NCI-H128 (cell line): Measurements from ENCODE around the gene DENND5B.
A peak's percentile ranks its signal among the peaks of the same experiment; 100 is the strongest.
"Not testable (repeated sequence)": the region's sequence is repeated elsewhere in the genome, so short reads cannot be mapped to it uniquely, and the experiment has no call there.

Experiments
- DNase-seq: peaks from one replicate; lab custom pipeline; 2025; ENCODE audit not compliant: unreplicated experiment; lab: John Stamatoyannopoulos, UW

The DENND5B gene

DNA sequence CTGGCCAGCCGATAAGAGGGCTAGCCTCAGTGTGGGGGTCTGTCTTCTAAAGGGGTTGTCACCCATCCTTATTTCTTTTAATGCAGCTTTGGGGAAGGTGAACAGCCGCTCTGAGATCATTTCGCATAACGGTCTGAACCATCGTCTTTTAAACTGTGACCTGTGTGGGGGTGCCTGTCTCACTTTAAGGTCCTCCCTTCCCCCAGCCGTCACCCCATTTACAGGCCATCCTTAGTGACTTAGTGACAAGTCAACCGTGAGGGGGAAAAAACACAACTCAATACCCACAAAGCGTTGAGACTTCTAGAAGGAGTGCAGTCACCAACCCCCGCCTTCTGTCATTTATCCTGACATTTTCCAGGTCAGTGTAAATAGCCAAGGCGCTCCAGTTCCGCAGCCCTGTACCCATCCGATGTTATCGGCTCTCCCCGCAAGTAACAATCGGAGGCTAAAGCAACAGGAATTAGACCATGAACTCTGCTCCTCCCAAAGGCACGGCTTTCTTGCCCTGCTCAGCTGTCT, 505 bp upstream of the DENND5B start:
- no peak for DNase-seq

DNA sequence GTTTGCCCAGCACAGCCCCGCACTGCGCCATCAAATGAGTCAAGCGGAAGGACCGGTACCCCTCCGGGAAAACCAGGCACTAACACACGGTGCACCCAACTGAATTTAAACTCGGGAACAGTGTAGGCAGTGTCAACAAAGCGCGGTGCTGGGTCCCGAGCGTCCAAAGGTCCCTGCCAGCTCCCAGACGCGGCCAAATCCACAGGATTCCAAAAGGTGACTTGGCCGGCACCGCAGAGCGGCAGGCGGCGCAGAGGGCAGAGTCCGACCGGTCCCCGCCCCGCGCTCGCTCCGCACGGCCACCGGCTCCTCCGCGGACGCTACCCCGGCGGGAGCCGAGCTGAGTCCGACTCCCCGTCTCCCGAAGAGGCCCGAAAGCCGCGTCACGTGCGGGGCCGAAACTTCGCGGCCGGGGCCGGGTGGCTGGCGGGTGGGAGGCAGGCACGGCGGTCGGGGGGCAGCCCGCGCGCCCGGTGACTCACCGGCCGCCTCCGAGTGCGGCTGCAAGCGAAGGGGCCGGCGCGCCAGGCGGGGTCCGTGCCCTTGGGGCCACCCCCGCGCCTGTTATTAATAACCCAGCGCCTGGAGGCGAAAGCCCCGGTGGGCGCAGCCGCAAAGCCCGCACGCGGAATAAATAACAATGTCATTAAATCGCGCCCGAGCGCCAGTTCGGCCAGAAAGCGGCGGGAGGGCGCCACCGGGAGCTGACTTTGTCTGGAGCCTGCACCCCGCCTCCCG, 863 bp downstream of the DENND5B start:
- peak; percentile 54 for DNase-seq

DNA sequence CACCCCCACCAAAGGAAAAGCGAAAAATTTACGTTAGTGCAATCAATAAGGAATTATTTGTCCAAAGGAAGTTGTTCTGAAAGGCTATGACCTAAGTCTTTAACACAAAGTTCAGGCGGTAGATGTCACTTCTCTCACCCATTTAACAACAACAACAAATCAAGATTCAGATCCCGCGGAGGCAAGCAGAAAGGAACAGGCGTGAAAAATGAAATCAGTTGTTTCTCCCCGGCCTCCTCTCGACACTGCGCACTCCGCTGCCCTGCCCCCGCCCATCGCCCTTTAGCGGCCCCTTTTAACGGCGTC, 1.4 kb downstream of the DENND5B start:
- DNase-seq = no peak

DNA sequence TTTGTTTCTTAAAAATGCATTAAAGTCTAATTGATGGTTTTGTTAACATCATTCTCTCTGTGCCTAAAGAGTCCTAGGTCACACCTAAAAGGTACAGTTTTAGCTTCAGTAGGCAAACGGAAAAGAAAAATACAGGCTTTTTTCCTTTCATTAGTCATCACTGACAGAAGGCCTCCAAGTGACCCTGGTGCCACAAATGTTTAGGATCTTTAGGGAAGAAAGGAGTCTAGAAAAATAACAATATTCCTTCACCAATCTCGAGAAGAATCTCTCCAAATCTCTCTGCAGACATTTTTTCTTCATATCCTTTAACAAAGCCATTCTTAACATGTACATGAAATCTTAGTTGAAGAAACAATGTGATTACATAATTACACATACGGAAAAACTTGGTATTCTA, 2.0 kb downstream of the DENND5B start:
- DNase-seq = no peak

DNA sequence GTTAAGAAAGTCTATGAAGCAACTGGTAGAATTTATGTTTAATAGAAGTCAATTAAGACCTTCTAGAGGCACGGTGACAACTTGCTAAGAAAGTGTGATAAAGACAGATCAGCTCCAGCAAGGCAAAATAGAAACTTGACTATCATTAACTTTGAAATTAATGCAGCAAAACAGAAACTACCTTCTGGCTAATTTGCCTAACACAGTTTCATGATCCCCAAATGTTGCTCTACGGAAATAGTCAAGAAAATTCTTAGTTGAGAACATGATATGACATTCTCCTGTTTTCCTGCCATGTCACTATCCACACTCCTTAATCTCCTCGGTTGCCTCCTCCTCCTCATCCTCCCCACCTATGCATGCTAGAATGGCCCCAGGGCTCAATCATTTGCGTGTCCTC, 4.2 kb downstream of the DENND5B start:
- DNase-seq = no peak

DNA sequence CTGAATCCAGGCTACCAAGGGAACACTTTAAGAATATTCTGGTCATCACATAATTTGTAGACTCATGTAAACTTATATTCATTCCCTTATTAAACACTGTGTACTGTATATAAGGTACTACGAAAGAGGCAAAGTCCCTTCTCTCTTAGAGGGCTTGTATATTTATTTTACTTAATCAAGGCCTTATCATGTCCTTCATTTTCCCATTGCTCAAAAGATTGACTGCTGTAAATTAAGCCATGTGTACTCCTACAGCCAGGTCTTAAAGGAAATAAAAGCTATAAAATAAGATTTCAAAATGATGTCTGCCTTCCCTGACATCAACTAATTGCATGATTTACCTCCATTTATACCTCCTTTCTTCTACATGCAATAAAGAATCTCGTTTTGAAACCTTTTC, 5.0 kb downstream of the DENND5B start:
- DNase-seq = no peak

DNA sequence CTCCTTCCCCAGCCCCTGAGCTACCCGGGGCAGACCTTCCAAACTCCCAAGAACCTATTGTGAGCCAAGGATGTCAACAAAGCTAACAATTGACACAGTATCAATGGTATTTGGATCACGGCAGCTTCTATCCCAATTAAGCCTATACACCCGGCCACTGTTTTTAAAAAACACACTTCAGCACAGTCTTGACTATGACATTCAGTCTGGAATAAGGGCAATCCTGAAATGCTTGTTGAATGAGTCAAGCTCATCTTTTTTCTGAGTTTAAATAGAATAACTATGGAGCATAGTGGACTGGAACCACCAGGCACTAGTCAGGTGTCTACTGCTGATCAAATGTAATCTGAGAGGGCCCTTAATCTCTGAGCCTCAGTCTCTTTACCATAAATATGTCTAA, 5.7 kb downstream of the DENND5B start:
- DNase-seq = no peak

DNA sequence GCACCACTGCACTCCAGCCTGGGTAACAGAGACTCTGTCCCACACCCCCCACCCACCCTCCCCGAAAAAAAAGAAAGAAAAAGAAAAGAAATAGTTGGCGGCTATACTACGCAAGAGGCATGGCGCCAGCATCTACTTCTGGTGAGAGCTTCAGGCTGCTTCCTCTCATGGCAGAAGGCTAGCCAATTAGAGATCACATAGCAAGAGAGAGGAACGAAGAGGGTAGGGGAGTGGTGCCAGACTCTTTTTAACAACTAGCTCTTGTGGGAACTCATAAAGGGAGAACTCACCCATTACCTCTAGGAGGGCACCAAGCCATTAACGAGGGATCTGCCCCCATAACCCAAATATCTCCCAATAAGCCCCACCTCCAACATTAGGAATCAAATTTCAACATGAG, 6.2 kb downstream of the DENND5B start:
- DNase-seq = no peak

DNA sequence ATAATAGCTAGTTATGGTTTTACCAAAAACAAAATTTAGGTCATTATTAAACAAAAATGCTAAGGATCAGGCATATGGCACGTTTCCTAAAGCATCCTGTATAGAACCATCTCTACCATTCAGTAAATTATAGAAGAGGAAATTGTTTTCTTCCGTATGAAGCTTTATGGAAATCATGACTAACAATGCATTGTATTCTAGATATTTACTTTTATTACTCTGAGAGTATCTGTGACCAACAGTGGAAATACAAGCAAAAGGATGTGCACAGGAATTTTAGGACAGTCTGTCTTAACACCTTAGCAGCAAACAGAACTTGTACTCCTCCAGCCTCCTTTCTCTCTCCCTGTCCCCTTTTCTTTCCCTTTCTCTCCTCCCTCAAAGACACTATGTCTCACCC, 7.1 kb downstream of the DENND5B start:
- no peak for DNase-seq

DNA sequence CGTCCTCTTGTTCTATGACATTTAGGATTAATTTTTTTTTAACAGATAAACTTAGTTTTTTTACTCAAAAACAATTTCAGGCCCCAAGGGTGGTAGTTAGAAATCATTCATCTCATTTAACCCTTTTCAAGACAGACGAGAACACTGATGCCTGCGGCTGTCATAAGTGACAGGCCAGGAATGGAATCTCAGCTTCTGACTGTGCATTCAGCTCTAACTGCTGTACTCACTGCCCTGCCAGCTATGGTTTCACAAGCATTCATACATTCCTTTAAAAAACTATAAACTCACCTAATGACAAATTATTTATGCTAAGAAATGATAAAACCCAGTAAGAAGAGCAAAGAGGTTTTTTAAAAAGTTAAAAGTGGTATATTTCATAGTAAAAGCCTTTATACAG, 8.8 kb downstream of the DENND5B start:
- DNase-seq = no peak

DNA sequence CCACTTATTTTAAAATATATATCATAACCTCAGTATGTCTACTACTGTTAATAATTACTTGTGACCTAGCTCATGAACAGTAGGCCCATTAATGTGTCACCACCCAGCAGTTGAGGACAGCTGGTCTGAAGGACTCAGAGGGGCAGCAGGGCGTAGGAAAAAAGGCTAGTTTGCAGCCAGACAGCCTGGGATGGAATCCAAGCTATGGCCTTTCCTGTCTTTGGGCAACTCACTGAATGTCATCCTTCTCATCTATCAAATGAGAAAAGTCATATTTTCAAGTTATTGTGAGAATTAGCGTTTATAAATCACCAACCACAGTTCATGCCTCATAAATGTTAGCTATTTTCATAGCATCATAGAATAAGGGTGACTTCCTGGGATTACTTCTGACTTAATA, 12.3 kb downstream of the DENND5B start:
- DNase-seq = no peak

DNA sequence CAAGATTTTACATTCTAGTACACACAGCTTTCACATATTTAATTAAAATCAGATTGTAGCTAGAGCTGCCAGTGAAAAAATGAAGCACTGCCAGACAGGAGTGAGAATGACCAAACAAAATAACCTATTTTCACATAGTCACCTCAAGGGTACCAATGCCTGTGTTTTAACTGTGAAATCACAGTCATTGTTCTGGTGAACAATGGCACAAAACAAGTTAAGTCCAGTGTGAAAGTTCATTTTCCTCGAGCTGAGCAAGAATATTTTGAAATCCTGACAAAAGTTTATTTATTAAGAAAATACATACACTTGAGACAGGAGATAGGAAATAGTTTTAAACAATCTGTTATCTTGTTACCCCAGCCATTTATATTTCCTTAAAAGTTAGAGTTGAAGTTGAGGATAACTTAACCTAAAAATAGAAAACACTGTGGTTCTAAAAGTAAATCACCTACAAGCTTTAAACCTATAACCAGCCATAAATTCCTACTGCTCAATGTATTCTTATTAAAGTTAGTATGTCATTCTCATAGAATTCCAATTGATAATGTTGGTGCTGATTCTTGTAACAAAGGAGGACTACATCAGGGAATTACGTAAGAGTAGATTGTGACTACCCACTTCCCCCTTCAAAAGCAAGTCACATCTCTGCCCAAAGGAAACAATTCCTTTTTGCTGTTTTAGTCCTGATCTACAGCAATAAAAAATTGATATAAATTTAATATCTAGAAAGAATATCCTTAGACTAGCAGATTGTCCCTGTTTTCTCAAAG, 15.9 kb downstream of the DENND5B start:
- DNase-seq = no peak

DNA sequence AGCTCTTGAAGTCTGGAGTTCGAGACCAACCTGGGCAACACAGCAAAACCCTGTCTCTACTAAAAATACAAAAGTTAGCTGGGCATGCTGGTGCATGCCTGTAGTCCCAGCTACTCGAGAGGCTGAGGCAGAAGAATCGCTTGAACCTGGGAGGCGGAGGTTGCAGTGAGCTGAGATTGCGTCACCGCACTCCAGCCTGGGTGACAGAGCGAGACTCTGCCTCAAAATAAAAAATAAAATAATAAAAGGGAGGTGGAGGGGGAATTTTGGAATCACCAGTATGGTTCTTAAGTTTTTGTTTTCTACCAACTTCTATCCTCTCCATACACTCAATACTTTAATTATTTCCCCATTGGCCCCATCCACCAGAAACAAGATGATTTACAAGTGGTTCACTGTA, 16.6 kb downstream of the DENND5B start:
- not testable (repeated sequence) for DNase-seq

DNA sequence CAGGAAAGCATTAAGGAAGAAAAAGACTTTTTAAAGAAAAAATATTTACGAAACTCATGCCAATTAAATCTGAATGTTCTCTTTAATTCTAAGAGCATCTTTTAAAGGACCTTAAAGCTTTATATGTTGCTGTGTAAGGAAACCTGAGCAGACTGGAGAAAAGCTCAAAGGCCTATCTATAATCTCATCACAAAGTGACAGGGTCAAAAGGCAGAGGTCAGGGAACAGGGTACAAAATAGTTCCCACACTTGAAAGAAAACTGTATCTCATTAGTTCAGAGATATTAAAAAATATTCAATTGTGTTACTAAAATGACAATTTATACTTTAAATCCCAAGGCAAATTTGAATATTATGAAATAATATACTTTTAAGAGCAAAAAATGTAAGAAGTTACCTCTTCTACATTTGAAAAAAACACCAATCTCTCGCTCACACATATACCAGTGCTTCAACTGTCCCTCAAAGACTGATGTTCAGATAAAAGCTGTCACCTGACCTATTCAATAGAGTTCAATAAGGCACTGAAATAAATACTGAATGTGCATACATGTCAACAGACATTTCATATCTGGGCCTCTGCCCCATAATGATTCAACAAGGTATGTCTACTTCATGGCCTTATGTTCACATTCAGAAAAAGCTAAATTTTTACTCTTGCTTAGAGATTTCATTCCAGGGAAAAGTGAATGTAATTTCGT, 17.9 kb downstream of the DENND5B start:
- no peak for DNase-seq

DNA sequence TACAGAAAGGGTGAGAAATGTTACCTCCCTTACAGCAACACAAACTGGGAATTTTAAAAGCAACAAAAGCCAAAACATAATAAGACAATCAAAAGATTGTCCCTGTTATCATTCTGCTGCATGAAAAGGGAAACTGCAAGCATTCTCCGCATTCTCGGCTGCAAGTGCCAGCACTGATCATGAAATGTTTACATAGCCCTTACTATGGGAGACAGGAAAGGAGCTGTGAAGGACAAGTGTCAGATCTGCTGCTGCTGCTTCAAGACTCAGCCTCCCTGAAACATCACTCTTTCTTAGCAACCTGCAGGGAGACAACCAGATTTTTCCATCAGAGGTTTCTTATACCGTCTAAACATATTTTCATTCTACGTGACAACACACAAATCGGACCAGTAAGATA, 20.1 kb downstream of the DENND5B start:
- no peak for DNase-seq

DNA sequence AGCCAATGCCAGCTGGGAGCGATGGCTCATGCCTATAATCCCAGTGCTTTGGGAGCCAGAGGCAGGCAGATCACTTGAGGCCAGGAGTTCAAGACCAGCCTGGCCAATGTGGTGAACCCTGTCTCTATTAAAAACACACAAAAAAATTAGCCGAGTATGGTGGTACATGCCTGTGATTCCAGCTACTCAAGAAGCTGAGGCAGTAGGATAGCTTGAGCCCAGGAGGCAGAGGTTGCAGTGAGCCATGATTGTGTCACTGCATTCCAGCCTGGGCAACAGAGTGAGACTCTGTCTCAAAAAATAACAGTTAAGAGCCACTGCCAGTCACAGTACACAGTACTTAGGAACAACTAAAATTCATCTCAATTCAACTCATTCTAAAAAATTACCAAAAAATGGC, 21.4 kb downstream of the DENND5B start:
- DNase-seq = not testable (repeated sequence)

DNA sequence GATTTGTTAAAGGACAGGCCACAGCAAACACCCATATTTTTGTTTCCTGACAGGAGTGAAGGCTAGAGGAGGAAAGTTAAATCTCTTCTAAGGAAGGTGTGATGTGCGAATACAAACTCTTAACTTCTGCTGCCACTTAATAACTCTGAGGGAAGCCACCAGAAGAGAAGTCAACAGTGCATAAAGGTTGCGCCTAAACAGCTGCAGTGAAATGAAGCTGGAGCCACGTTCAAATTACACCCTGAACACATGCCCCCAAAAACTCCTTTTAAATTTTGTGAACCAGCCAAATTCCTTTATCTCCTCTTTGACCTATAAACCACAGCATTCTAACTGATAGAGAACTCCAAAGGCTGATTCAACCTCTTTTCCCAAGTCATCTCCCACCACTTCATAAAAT, 22.4 kb downstream of the DENND5B start:
- DNase-seq = no peak

DNA sequence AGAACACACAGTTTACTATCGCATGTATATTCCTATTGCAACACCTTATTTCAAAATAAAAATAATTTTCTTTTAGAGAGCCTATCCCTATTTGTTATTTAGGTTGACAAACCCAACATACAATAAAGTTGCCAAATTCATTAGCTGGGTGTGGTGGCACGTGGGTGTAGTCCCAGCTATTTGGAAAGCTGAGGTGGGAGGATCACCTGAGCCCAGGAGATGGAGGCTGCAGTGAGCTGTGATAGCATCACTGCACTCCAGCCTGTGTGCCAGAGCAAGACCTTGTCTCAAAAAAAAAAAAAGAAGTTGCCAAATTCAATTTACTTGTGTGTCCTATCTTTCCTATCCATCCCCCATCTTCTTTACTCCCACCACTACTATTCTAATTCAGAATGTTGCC, 23.9 kb downstream of the DENND5B start:
- DNase-seq = no peak

DNA sequence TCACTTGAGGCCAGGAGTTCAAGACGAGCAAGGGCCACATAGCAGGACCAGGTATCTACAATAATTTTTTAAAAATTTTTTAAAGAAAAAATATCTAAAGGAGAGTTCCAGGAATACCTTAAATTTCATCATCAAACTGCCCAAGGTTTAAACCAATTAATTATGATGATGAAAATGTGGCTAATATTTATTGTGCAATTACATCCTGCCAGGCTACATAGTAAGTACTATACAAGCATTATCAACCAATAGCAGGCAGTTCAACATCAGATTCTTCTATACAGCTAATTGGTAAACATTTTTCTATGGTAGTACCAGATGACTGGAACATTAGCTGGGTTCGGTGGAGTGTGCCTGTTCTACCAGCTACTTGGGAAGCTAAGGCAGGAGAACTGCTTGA, 24.4 kb downstream of the DENND5B start:
- no peak for DNase-seq

DNA sequence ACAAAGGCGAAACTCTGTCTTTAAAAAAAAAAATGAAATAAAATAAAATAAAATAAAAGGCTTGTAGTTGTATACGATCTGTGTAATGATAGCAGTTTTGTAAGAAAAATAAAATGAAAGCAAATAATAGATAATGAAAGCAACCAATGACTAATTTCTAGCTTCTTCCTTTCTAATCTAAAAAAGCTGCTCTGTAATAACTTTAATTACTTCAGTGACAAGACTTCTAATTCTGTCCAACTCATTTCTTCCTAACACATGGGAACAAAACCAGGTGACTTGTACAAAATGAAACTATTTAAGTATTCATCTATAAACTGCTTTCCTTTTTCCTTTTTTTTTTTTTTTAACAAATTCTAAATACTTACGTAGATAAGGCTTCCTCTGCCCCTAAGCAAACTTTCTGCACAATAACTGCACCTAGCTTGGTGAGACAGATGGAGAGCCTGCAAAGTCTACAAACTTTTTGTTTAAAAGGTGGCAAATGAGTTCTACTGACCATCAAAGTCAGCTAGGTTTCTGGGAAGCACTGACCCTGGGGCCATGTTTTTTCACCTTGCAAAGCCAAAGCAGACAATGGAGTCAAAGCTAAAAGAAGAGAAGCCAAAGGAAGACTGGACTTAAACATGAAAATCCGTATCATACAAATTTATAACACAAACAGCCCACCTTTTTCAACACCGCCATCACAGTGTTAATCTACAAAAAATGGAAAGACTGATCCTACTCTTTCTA, 28.2 kb downstream of the DENND5B start:
- no peak for DNase-seq

DNA sequence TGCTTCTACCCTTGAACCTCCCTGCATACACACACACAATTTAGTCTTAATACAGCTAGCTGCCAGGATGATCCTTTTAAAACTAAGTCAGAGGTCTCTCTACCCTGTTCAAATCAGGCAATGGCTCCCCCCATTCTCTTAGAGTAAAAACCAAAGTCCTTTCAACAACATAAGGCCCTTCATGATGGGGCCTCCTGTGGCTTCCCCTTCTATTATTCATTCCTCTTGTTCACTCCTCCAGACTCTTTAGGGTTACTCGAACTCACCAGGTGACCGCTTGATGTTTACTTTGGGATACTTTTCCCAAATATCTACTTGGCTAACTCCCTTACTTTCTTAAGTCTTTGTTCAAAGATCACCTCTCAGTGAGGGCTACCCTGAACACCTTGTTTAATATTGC, 30.4 kb downstream of the DENND5B start:
- DNase-seq = no peak
